NCI-H1417 treated with DMSO at 0.1 percent for 48 hours (cell line): ENCODE data around the gene MTHFR.

Experiments
- DNase-seq: peaks from one replicate; lab custom pipeline; 2025; lab: John Stamatoyannopoulos, UW

The MTHFR gene

GRCh38 chr1:11797525-11798216 is 8.1 kb downstream of the MTHFR start:
- DNase-seq: no peak

- no peak for DNase-seq
These were observed 9.5 kb downstream of the MTHFR start for GRCh38 chr1:11796036-11796828.

DNA sequence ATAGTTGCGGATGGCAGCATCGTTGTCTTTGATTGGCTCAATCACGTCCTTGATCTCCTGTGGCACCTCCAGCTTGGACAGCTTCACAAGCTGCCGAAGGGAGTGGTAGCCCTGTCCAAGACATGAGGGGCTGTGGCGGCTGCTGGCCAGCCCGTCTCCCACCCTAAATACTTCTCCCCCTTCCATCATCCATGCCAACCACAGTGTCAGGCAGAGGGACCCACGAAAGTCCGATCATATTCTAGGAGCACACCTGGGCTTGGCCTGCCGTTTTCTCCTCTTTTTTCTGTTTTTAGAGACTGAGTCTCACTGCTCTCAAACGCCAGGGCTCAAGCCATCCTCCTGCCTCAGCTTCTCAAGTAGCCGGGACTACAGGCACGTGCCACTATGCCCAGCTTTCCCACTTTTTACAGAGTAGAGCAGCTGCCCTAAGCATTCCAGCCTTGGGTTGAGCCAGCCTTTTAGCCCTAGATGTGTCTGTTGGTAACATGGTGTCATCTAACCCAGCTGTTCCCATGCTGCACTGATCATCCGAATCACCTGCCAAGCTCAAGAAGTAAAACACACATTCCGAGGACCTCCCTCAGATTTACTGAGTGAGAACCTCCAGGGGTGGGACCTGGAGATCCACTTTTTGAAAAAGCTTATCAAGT is 10.4 kb downstream of the MTHFR start:
- DNase-seq: no peak

DNA sequence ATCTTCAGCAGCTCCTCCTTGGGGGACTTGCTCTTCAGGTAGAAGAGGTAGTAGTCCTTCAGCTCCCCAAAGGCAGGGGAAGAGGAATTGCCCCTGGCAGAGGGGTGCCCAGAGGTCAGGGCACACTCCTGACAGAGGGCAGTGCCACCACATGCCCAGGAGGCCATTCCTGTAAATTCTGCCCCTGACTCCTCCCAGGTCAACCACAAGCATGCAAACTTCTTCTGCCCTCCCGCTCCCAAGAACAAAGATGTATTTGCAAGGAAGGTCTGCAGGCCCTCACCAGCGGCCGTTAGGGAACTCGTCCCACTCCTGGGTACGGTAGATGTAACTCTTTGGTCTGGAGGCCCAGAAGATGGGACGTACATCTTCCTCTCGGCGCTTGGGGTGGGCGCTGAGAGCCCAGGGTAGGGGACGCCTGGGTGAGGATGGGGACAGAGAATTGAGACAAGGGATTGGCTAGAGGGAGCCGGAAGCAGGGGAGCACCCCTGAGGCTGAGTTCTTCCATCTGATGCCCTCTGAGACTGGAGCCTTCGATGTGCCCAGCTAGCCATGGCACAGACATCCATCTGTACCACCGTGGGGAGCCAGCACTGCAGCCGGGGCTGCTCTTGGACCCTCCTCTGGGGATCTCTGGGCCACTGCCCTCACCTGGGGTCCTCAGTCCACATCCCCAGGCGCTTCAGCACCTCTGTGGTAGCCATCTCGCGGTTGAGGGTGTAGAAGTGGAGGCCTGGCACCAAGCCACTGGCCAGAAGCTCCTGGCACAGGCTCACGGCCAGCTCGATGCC is 11.1 kb downstream of the MTHFR start:
- DNase-seq: no peak

GRCh38 chr1:11793819-11794218 is 11.9 kb downstream of the MTHFR start:
- no peak for DNase-seq

GRCh38 chr1:11792106-11792505 is 13.7 kb downstream of the MTHFR start:
- no peak for DNase-seq

GRCh38 chr1:11790880-11791715 is 14.7 kb downstream of the MTHFR start:
- no peak for DNase-seq

GRCh38 chr1:11790101-11790879 is 15.5 kb downstream of the MTHFR start:
- DNase-seq: no peak

DNA sequence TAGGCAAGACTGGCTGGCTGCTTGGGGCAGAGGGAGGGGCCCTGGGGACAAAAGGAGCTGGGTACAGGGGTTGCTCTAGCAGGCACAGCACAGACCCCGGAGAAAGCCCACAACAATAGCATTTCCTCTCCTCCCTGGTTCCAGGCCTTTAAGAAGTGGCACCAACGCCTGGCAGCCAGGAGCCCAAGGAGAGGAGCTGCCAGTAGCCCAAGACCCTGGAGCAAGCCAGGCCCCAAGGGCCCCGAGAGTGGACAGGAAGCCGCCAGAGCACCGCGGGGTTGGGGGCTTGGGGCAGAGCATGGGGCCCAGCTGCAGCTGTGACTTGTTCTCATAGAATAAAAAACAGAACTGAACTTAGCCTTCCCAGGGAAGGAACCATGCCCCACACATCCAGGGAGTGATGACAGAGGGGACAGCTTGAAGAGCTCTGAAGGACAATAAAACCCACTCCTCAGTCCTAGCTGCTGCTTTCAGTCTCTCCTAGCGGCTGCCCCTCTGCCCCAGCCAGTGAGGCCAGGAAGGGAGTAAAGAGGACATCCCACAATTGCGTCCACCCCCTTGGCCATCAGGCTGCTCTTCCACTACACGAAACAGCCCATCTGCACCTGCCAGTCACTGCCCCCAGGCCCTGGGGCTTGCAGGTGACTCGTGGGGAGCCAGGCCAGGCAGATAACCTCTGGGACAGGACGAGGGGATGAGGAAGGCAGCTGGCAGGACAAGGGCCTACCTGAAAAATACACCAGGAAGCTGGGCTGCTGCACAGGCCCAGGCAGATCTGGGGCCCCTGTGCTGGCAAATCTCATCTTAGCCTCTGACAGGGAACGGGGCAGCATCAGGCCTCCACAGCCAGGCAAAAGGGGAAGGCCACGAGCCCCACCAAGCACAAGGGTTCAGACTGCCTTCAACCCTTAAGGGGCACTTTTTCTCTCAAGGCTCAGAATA is 16.4 kb downstream of the MTHFR start:
- DNase-seq: no peak

- no peak for DNase-seq
These were observed 17.2 kb downstream of the MTHFR start for GRCh38 chr1:11788549-11789053.

- no peak for DNase-seq
These were observed 17.8 kb downstream of the MTHFR start for GRCh38 chr1:11787804-11788436.

DNA sequence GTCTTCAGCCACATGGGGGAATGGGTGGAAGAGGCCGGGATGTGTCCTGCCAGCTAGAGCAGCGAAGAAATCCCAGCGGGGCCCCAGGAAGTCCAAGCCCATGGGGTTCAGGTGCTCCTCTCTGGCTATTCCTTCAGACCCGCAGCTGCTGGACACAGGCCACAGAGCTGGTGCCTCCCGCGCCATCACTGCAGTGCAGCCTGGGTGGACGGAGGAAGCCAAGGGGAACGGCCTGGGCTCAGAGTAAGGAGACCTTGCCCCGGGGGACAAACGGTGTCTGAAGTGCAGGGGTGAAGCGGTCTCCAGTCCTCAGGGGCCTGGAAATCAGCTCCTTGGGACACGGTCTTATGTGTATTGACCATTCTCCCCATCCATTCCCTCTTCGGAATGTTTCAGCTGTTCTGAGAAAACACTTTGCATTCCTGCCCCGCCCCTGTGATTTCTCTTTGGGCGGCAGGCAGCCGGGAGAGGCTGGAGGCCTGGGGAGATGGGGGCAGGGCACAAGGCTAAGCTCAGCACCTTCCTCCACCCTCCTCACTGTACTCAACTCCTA is 18.4 kb downstream of the MTHFR start:
- no peak for DNase-seq

- no peak for DNase-seq
These were observed 19.6 kb downstream of the MTHFR start for GRCh38 chr1:11786168-11786567.

- DNase-seq: no peak
These were observed 20.6 kb downstream of the MTHFR start for GRCh38 chr1:11784993-11785769.

DNA sequence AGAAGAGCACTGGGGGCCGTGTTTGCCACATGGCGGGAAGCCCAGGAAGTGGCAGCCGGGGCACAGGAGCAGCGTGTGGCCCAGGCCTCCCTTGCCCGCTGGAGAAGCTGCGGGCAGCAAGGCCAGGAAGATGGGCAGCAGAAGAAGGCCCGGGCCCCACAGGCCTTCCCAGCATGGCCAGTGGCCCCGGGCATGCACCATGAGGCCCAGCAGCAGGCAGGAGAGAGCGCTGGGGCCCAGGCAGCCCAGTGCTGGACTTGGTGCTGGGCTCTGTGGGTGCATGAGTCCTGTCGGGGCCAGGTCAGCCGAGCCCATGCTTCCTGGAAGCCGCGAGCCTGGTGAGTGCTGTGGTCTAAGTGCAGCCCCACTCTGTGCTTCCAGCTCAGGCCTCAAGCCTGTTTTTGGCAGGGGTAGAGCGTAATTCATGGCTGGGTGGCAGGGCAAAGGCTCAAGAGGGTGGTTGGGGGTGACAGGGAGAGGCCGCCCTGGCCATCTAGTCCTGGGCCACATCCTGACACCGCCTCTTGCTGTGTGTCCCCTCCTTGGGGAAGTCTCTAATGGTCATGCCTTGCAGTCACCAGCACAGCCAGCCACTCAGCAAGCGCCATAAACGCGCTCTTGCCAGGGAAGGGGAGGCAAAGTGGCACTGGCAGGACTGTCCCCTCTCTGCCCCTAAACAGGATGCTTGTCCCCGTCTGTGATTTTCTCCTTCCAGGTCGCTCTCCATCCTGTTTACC is 21.3 kb downstream of the MTHFR start:
- no peak for DNase-seq

DNA sequence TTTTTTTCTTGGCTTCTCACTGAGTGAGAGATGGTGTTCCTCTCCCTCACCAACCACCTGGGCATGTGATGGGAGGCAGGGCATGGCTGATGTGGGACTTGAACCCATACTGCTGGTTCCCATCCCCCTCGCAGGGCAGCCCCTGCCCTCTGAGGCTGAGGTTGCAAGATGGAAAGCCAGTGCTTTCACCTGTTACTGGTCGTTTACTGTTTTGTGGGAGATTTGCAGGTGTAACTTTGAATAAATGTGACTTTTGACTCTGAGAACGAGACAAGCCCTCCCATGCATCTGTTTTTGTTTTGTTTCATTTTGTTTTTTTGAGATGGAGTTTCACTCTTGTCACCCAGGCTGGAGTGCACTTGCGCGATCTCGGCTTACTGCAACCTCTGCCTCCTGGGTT is 22.2 kb downstream of the MTHFR start:
- DNase-seq: no peak
